ENCODE data around the gene TLE1. TPM values are rescaled to one million over a fixed set of nuclear protein-coding genes. Genes with fewer than 3 reads are reported as not detected.

The TLE1 gene
- total and polyA plus RNA-seq, 2 experiments from 2014 or later = 2.1 to 3.4 TPM

GRCh38 chr9:81614335-81614734 is 75.0 kb downstream of the TLE1 start:
- H3K4me1 ChIP-seq (ENCODE audit: low read depth) = peaks cover 10% of the 10 kb centered on the region
- peaks cover 81% of the 10 kb centered on the region for H3K27me3 ChIP-seq
- no peaks in the 10 kb centered on the region for H3K36me3 ChIP-seq
- no peaks in the 10 kb centered on the region for H3K9me3 ChIP-seq (ENCODE audit: low read depth)
- H3K4me3 ChIP-seq = no peak overlapping the region
- H3K27ac ChIP-seq = no peak overlapping the region
- TF ChIP-seq, protein P1, sequence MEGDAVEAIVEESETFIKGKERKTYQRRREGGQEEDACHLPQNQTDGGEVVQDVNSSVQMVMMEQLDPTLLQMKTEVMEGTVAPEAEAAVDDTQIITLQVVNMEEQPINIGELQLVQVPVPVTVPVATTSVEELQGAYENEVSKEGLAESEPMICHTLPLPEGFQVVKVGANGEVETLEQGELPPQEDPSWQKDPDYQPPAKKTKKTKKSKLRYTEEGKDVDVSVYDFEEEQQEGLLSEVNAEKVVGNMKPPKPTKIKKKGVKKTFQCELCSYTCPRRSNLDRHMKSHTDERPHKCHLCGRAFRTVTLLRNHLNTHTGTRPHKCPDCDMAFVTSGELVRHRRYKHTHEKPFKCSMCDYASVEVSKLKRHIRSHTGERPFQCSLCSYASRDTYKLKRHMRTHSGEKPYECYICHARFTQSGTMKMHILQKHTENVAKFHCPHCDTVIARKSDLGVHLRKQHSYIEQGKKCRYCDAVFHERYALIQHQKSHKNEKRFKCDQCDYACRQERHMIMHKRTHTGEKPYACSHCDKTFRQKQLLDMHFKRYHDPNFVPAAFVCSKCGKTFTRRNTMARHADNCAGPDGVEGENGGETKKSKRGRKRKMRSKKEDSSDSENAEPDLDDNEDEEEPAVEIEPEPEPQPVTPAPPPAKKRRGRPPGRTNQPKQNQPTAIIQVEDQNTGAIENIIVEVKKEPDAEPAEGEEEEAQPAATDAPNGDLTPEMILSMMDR (IDR thresholded peaks at IDR 0.05; ENCODE audit: low read depth, low read length) = no peak
- no peak for DNase-seq (ENCODE audit: low read depth in 1 of 2, low spot score in 1 of 2)

DNA sequence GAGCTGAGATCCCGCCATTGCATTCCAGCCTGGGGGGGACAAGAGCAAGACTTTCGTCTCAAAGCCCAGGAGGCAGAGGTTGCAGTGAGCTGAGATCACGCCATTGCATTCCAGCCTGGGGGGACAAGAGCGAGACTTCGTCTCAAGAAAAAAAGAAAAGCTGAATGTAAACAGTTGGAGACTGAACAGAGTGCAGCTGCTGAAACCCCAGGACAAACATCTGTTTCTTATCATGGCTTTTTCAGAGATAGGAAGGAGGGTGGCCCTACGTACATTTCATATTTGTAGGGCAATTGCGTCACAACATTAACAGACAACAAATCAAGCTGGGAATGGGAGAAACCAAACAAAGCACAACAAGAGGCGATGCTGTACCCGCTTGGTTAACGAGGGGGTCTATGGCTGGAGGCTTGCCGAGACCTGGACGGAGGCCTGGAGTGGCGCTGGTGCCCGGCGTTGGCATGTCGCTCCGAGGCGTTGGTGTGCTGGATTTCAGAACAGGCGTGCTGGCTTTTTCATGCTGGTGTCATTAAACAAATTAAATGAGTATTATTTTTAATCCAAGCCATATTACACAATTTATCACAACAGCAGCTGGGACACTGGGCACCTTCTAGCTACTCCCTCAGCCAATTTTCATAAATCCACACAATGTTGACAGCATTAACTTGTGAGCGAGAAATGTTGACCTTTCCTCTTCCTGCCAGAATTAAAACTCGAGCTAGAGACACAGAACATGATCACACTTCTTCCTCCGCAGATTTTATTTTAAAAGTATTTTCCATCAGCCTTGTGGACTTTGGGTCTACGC is 76.1 kb downstream of the TLE1 start:
- Histone ChIP-seq H3K27ac (no peak overlapping the region), H3K36me3 (no peaks in the 10 kb centered on the region), H3K4me3 (no peak overlapping the region), H3K4me1 (ENCODE audit: low read depth) (peaks cover 10% of the 10 kb centered on the region), H3K27me3 (peaks cover 70% of the 10 kb centered on the region), H3K9me3 (ENCODE audit: low read depth) (no peaks in the 10 kb centered on the region)
- TF ChIP-seq, protein P1 (IDR thresholded peaks at IDR 0.05; ENCODE audit: low read depth, low read length) = no peak
- DNase-seq (ENCODE audit: low read depth in 1 of 2, low spot score in 1 of 2) = peak in 1 of 2 donors; percentile 97

GRCh38 chr9:81611664-81612063 is 77.7 kb downstream of the TLE1 start:
- Histone ChIP-seq H3K27me3 (peaks cover 67% of the 10 kb centered on the region), H3K36me3 (no peaks in the 10 kb centered on the region), H3K9me3 (ENCODE audit: low read depth) (no peaks in the 10 kb centered on the region), H3K27ac (no peak overlapping the region), H3K4me3 (no peak overlapping the region), H3K4me1 (ENCODE audit: low read depth) (peaks cover 10% of the 10 kb centered on the region)
- TF ChIP-seq, protein P1 (IDR thresholded peaks at IDR 0.05; ENCODE audit: low read depth, low read length) = no peak
- DNase-seq (ENCODE audit: low read depth in 1 of 2, low spot score in 1 of 2) = no peak

GRCh38 chr9:81610740-81611107 is 78.6 kb downstream of the TLE1 start:
- H3K36me3 ChIP-seq = no peaks in the 10 kb centered on the region
- TF ChIP-seq, protein P1 (IDR thresholded peaks at IDR 0.05; ENCODE audit: low read depth, low read length) = no peak
- no peak overlapping the region for H3K4me3 ChIP-seq
- H3K9me3 ChIP-seq (ENCODE audit: low read depth) = no peaks in the 10 kb centered on the region
- H3K27me3 ChIP-seq = peaks cover 57% of the 10 kb centered on the region
- H3K4me1 ChIP-seq (ENCODE audit: low read depth) = peaks cover 10% of the 10 kb centered on the region
- no peak for DNase-seq (ENCODE audit: low read depth in 1 of 2, low spot score in 1 of 2)
- H3K27ac ChIP-seq = no peak overlapping the region

DNA sequence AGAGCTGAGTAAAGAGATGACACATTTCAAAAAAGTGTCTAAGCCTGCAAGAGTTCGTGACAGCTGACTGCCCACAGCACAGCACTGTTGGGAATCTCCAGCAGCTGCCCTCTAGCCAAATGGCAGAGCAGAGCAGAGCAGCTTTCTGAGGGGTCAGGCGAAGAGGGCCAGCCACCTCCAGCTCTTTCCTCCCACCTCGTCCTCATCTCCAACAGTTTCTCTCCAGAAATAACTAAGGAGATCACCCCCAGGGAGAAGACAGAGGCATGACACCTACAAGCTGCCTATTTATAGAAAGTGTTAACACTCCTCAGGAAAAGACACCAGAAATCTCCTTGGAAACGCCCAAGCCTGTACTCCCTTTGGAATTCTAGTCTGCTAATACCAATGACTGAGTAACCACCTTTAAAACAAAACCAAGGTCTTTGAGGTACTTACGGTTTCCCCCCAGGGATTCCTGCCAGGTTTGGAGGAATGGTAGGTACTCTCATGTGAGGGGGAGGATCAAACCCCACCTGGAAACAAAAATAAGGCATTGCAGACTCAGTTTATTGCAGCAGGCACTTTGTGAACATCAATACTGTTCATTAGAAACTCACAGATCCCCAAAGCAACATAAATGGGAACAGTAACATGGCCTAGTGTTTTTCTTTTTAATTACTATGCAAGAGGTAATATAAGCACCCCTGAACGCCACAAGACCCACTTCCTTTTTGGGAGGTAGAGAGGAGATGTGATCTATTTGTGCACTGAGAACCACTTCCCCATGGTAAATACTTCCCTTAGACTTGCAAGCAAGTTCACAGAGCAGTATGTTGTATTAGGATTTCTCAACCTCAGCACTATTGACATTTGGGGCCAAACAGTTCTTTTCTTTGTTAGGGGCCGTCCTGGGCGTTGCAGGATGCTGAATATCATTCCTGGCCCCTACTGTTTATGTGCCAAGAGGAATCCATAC is 79.3 kb downstream of the TLE1 start:
- peaks cover 10% of the 10 kb centered on the region for H3K4me1 ChIP-seq (ENCODE audit: low read depth)
- peak; percentile 35 to 36 for DNase-seq (ENCODE audit: low read depth in 1 of 2, low spot score in 1 of 2)
- TF ChIP-seq, protein P1 (IDR thresholded peaks at IDR 0.05; ENCODE audit: low read depth, low read length) = no peak
- no peak overlapping the region for H3K4me3 ChIP-seq
- H3K9me3 ChIP-seq (ENCODE audit: low read depth) = no peaks in the 10 kb centered on the region
- no peak overlapping the region for H3K27ac ChIP-seq
- peaks cover 59% of the 10 kb centered on the region for H3K27me3 ChIP-seq
- H3K36me3 ChIP-seq = no peaks in the 10 kb centered on the region
